Heart right ventricle (tissue), 16 donors: ENCODE results near the gene SEMA3F. TPM values are rescaled to one million over a fixed set of nuclear protein-coding genes. Genes with fewer than 3 reads are reported as not detected.

Experiments used
- ATAC-seq, 8 donors: fragments of 200-7000 bp; cut with Tn5 transposase; one replicate each; pipeline ENCODE4 v1.9.1; 2020; ENCODE audit warnings: mild to moderate bottlenecking in 8 of 8, moderate library complexity in 8 of 8, moderate number of reproducible peaks in 1 of 8
- DNase-seq, 2 donors: peaks; one replicate each; pipeline ENCODE4 v3.0.0-alpha.2; 2020
- H3K27ac ChIP-seq, 10 donors: fragments of 200-600 bp; sonication (generic) in 2 of 10; one replicate each; pipeline versions ENCODE4 v1.5.0 to v1.8.0; 2020 to 2022; ENCODE audit warnings: mild to moderate bottlenecking in 3 of 10
- H3K27me3 ChIP-seq, 7 donors: fragments of 200-600 bp; one replicate each; pipeline ENCODE4 v1.8.0; 2021 to 2022; ENCODE audit warnings: mild to moderate bottlenecking in 2 of 7
- H3K36me3 ChIP-seq, 9 donors: fragments of 200-600 bp; sonication (generic) in 1 of 9; one replicate each; pipeline versions ENCODE4 v1.5.0 to v1.8.0; 2020 to 2022; ENCODE audit warnings: mild to moderate bottlenecking in 2 of 9
- H3K4me1 ChIP-seq, 9 donors: fragments of 200-600 bp; sonication (generic) in 1 of 9; one replicate each; pipeline versions ENCODE4 v1.5.0 to v1.8.0; 2020 to 2022; ENCODE audit warnings: mild to moderate bottlenecking in 4 of 9
- H3K4me3 ChIP-seq, 10 donors: fragments of 200-600 bp; sonication (generic) in 2 of 10; one replicate each; pipeline versions ENCODE4 v1.5.0 to v1.8.0; 2020 to 2022; ENCODE audit warnings: mild to moderate bottlenecking in 7 of 10, moderate library complexity in 2 of 10
- H3K9me3 ChIP-seq, 11 donors: fragments of 200-600 bp in 10 of 11; sonication (generic) in 2 of 11; one replicate each; pipeline versions ENCODE4 v1.5.0 to v1.8.0; 2013 to 2022; ENCODE audit warnings: mild to moderate bottlenecking in 2 of 11, control low read depth in 1 of 11, moderate library complexity in 1 of 11
- CTCF ChIP-seq, 9 donors: fragments of 200-600 bp; sonication (generic) in 2 of 9; IDR thresholded peaks; one replicate each; pipeline versions ENCODE4 v1.5.0 to v1.8.0; 2021 to 2022; ENCODE audit warnings: antibody characterized with exemption in 9 of 9, mild to moderate bottlenecking in 5 of 9, moderate library complexity in 1 of 9
- WGBS, 2 donors: extraction: QIAGEN DNeasy Blood & Tissue Kit; methylation state at CpG; one replicate each; pipeline ENCODE4 v1.1.7; 2013; ENCODE audit warnings: inconsistent platforms in 1 of 2; 5-methylcytosine and 5-hydroxymethylcytosine counted together
- intact Hi-C, 10 donors: fragments of 100-400 bp; cut with DNase I; formaldehyde crosslinking; loops; one replicate each; pipeline versions ENCODE4 v1.11.1 to v1.14.2; 2022
- polyA plus RNA-seq, 2 donors: library from polyadenylated mRNA; stranded (reverse); fragments of 200-250 nt; gene quantifications; one replicate each; pipeline ENCODE4 v1.2.3, GENCODE V29; 2013
- total RNA-seq, 10 donors: library from RNA; stranded (reverse); fragmentation: NEBNext Ultra II Directional in 3 of 10; extraction: Animal tissue kit (Norgen Biotek cat#: 25700) in 3 of 10; gene quantifications; one replicate each; pipeline versions ENCODE4 v1.2.1 to v1.2.4, GENCODE V29; 2021 to 2023
- donor health status: Arrhythmogenic right ventricular cardiomyopathy.
- donor health status: ischemic (EF 13 %, LVEDD 7.1; RV severe dilation, severe dysfunction).
- donor health status: healthy with polysubstance abuse.
- donor health status: DM: no; HTN: yes; CAD: no.
- donor health status: DM: no; HTN: no; CAD: no.
- donor health status: ischemic (EF 25% LVEDD 6.9; RV normal size, moderate dysfunction).
- donor health status: ischemic (EF 25% LVEDD 5.7; RV mildly dilated, moderate dysfunction).
- donor health status: healthy.
- donor health status: DM: yes; HTN: yes; CAD: no.
- donor health status: Ischemic cardiomyopathy.
- donor health status: ischemic (EF 35%, LVEDD 5.7; RV mildly dilated, moderate dysfunction).
- donor health status: nonischemic (EF 11% LVEDD 7.7; RV severe dilation, severe dysfunction).
- donor health status: DM: yes; HTN: yes; CAD: no.
- donor health status: PGD.
- donor health status: ischemic (EF 29% LVEDD 5.4; RV normal size, mild dysfunction).
- donor health status: nonischemic (EF 23%, LVEDD 6.1; RV moderate dilation, normal function).

Gene SEMA3F
- total and polyA plus RNA-seq, 12 donors, result 5.1 to 37.2 (median 12.3) TPM

- WGBS, 2 donors, result 90 to 96% methylated on average over 5 of the region's 5 CpGs
- H3K27ac ChIP-seq, result no peak overlapping the region
- no peak for ATAC-seq
- no peak for TF ChIP-seq CTCF (IDR thresholded peaks at IDR 0.05)
- no peak overlapping the region for H3K4me3 ChIP-seq
- peaks cover 0 to 14% (median 0%) of the 10 kb centered on the region in 9 donors for H3K4me1 ChIP-seq
- peaks cover 0 to 6% (median 0%) of the 10 kb centered on the region in 9 donors for H3K36me3 ChIP-seq
- no peaks in the 10 kb centered on the region for H3K9me3 ChIP-seq
- DNase-seq, result no peak
- intact Hi-C loops, result no loop called here
- H3K27me3 ChIP-seq, result no peaks in the 10 kb centered on the region
These were observed 64.2 kb downstream of the SEMA3F start for GRCh38 chr3:50219285-50219684.

- H3K4me3 ChIP-seq, result no peak overlapping the region
- H3K36me3 ChIP-seq, result peaks cover 0 to 6% (median 0%) of the 10 kb centered on the region in 9 donors
- intact Hi-C loops, result no loop called here
- DNase-seq (no peak), ATAC-seq (peak in 4 of 8 donors; percentile 31 to 48 (median 37))
- H3K27me3 ChIP-seq, result no peaks in the 10 kb centered on the region
- no peaks in the 10 kb centered on the region for H3K9me3 ChIP-seq
- no peak for TF ChIP-seq CTCF (IDR thresholded peaks at IDR 0.05)
- H3K4me1 ChIP-seq, result peaks cover 0 to 14% (median 0%) of the 10 kb centered on the region in 9 donors
- H3K27ac ChIP-seq, result no peak overlapping the region
- 48 to 50% methylated on average over 6 of the region's 6 CpGs for WGBS, 2 donors
These were observed 65.0 kb downstream of the SEMA3F start for GRCh38 chr3:50220109-50220508.

GRCh38 chr3:50221051-50221410 is 65.9 kb downstream of the SEMA3F start:
- ATAC-seq (no peak), DNase-seq (no peak)
- intact Hi-C loops, result no loop called here
- Histone ChIP-seq H3K36me3 (peaks cover 0 to 6% (median 0%) of the 10 kb centered on the region in 9 donors), H3K9me3 (no peaks in the 10 kb centered on the region), H3K27ac (no peak overlapping the region), H3K4me1 (peaks cover 0 to 14% (median 3%) of the 10 kb centered on the region in 9 donors), H3K27me3 (no peaks in the 10 kb centered on the region), H3K4me3 (no peak overlapping the region)
- 81 to 82% methylated on average over 4 of the region's 4 CpGs for WGBS, 2 donors
- TF ChIP-seq CTCF (IDR thresholded peaks at IDR 0.05), result no peak

- ATAC-seq (no peak), DNase-seq (no peak)
- TF ChIP-seq CTCF (IDR thresholded peaks at IDR 0.05), result no peak
- WGBS, 2 donors, result 76 to 77% methylated on average over 12 of the region's 12 CpGs
- Histone ChIP-seq H3K27me3 (no peaks in the 10 kb centered on the region), H3K36me3 (peaks cover 0 to 6% (median 0%) of the 10 kb centered on the region in 9 donors), H3K9me3 (no peaks in the 10 kb centered on the region), H3K4me3 (no peak overlapping the region), H3K27ac (no peak overlapping the region), H3K4me1 (peaks cover 0 to 19% (median 9%) of the 10 kb centered on the region in 9 donors)
- intact Hi-C loops, result no loop called here
These were observed 66.5 kb downstream of the SEMA3F start for GRCh38 chr3:50221411-50222168.
